GM19025 (cell line): ENCODE data around the gene L3MBTL4.
"Not testable (repeated sequence)": the region's sequence is repeated elsewhere in the genome, so short reads cannot be mapped to it uniquely, and the experiment has no call there.

ENCODE experiments used
- ATAC-seq: cut with Tn5 transposase; IDR thresholded peaks from one replicate; pipeline ENCODE4 v1.9.1; 2021; ENCODE audit warnings: mild to moderate bottlenecking, low read depth, moderate library complexity; ENCODE audit not compliant: unreplicated experiment

Gene L3MBTL4

DNA sequence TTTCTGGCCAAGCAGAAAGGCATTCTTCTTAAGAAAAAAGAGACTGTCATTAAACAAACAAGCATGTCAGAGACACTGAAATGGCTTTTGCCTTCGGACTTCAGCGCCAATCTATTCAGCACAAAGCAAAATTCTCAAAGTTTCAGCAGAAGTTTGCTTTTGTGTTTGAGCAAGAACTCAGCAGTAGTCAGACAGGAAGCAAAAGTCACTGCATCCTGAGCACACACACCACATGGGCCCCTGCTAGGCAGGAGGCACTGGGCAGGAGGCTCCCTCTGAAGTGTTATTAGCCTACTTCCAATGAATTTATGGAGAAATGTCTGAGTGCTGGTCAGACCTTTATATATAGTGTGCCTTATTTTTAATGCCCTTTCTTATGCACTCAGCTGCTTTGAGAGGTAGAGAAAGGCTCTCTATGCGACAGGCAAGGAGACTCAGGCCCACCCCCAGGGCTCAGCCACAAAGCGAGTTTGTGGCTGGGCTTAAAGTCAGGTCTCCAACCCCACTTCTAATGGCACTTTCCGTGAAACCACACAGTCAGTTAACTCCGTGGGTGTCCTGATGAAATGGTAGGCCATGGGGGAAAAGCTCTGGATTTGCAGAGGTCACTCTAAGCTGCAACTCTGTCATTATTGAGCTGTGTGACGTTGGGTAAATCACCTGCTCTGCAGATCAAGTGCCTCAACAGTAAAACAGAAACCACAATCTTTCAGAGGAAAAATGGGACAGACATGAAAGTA lies 358.4 kb downstream of the L3MBTL4 start:
- ATAC-seq, result no peak

DNA sequence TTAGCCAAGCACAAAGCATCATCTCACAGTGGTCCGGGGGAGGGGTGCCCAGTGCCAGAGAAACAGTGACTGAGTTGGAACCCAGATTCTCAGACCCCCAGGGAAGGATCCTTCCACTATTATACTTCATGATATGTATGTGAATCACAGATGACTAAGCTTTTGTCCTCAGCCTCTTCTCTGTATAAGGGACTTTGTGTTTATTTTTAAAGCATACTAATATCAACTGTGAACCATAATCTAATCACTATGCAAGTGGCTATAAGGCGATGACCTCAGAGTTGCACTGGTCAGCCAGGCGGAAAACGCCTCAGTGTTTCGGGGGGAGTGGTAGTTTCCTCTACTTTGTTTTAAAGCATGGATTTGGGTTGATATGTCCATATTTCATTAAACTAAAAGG lies 359.0 kb downstream of the L3MBTL4 start:
- ATAC-seq, result no peak

DNA sequence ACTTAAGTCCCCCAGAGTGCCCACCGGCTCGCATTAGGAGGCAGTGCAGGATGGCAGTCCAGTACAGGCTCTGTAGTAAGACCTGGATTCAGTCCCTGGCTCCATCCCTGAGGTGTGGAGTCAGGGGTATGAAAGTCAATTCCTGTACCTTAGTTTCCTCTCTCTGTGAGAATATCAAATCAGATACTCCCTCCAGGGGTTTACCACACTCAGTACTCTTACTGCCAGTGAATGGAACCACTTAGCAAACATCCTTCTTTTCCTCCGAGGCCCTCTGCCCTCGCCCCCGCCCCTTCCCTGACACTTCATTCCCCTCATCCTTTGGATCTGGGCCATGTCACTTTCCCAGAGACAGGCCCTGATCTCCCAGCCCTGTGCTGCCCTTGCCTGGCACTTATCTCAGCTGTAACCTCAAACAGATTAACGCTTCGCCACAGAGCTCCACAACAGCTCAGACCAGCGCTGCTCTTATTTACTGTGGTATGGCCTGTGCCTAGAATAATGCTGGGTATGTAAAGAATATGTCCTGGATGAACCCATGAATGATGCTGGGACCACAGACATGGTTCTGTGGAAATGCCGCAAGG lies 360.4 kb downstream of the L3MBTL4 start:
- ATAC-seq, result no peak

DNA sequence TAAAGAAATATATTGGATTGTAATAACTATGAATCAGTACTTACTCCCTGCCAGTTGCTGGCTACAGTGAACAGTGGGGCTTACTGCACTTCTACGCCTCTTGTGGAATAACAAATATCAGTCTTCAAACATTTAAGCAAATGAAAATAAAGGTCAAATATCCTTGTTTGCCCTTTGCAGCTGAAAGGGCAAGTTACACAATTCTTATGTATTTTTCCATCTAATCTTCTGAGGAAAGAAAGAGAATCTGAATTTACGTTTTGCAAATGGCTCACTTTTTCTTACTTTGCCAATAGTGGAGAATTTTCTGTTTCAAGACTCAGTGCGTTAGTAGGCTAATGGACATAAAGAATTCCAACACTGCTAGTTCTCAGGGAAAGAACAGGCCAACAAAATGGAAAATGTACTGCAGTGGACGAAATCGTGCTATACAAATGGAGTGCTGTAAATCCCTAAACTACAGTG lies 362.2 kb downstream of the L3MBTL4 start:
- no peak for ATAC-seq

DNA sequence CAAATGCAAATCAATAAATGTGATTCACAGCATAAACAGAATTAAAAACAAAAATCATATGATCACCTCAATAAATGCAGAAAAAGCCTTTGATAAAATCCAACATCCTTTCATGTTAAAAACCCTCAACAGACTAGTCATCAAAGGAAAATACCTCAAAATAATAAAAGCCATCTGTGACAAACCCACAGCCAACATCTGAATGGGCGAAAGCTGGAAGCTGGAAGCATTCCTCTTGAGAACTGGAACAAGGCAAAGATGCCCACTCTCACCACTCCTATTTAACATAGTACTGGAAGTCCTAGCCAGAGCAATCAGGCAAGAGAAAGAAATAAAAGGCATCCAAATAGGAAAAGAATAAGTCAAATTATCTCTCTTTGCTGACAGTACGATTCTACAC lies 367.1 kb downstream of the L3MBTL4 start:
- not testable (repeated sequence) for ATAC-seq

DNA sequence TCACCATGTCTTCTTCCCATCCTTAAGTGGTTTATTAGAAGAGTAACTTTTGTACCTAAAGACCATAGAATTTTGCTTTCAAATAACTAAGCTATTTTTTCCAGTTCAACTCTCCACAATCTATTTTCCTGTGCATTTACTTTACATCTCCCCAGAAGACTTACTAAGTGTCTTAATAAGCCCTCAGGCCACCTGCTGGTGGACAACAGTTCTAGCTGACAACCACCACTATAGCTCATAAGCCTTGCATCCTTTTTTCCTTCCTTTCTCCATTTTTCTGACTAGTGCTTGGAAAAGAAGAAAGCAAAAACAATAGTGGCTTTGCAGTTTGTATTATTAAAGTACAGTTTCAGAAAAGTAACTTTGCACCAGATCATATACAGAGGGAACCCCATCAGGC lies 369.9 kb downstream of the L3MBTL4 start:
- no peak for ATAC-seq

DNA sequence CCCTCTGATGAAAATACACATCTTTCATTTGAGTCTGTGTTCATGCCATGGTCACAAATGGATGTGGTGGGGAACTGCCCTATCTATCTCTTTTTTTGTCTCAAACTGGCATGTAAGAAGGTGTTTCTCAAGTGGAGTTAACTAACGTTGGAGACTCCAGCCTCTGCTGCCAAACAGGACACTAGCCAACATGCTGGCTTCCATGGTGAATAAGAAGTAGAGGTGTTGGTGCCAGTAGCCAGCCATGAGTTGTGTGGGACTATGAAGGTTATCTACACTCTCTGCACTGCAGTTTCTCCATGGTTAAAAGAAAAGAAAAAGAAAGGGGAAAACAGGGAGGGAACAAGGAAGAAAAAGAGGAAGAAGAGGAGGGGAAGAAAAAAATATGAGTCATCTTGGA lies 370.4 kb downstream of the L3MBTL4 start:
- no peak for ATAC-seq

DNA sequence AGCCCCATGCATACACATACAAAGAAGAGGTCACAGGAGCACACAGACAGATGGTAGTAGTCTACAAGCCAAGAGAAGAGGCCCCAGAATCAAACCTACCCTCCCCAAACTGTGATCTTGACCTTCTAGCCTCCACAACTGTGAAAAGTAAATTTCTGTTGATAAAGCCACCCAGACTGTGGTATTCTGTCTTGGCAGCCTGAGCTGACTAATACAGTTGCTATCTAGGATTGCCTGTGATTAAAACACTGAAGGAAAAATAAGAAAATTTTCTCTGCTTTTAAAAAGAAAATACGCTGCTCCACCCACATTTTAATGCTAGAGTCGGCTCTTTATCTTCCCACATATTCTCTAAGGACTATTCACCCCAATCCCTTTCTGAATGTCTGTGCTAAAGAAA lies 375.7 kb downstream of the L3MBTL4 start:
- no peak for ATAC-seq

DNA sequence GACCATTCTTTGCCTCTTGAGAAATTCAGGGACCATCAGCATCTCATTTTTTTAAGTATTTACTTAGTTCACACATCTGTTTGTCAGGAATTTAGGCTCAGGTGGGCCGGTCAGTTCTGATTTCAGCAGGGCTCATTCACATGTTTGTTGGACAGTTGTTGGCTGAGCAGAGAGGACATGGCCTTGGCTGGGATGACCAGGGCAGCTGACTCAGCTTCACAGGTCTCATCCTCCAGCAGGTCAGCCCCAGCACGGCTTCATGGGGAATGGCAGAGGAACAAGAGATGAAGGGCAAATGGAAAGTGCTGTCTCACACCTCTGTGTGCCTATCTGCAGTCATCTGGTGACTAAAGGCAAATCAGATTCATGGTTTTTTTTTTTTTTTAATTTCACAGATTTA lies 383.3 kb downstream of the L3MBTL4 start:
- ATAC-seq, result no peak

DNA sequence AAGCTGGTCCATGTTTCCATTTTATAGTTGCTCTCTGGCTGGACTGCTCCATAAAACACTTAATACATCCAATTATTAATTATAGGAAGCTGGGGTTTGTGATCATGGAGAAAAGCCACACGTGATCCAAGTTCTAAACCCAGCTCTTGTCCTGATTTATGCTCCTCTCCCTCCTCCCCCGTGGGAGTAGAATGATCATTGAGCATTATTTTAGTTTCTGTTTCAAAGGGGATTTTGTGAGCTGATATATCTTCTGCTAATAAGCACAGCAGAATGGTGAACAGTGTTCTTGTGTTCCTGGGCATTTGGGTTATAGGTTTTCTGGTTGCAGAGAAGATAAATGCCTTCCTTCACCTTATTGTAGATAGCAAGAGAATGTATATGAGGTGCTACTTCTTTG lies 383.7 kb downstream of the L3MBTL4 start:
- no peak for ATAC-seq

DNA sequence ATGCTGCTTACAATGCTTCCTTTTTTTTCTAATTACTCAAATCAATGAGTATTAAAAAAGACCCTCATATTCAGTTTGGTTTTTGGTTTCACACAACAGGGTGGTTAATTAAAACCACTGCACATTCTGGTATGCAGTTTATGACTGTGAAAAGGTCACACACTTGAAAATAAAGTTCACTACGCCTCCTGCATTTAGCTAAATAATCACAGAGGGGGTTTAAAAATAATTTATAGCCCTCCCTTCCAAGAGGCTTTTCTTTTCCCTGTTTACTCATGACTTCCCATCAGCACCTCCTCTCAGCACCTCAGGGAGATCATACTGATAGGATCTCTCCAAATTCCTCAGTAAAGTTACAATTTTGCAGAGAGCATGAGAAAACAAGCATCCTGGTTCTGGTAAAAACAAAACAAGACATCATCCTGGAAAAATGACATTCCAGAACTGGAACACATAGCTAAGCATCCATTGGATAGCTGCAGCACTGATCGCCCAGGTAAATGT lies 389.9 kb downstream of the L3MBTL4 start:
- ATAC-seq, result no peak

DNA sequence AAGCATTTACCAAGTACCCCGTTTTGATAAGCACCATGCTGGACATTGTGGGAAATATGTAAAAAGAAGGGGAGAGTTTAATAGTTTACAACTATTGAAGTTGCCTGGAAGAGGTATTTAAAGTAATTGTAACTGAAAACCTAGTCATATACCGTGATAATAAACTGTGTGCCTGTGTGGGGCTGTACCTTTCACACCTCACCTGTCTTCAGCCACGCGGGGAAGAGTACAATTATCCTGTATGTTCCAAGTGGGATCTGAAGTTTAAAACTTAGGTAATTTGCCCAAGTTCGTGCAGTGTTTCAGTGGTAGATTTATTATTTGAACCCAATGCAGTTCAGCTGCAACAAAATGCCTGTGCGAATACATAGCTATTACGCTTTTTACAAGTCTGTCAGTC lies 391.2 kb downstream of the L3MBTL4 start:
- ATAC-seq, result no peak

DNA sequence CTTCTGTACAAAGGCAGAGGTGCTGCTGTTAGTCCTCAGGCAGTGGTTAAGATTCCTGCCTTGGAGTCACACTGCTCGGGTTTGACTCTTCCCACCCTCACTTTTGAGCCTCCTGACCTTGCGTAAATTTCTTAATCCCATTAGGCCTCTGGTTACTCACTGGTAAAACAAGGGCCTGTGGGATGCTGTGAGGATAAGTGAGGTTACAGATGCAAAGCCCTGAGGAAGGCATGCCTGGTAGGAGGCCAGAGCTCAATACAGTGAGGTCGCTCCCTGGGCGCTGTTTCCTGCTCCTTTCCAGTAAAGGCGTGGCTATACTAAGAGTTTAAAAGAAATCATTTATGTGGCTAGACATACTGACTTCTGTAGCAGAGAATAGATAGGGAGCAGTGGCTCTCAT lies 391.9 kb downstream of the L3MBTL4 start:
- no peak for ATAC-seq

DNA sequence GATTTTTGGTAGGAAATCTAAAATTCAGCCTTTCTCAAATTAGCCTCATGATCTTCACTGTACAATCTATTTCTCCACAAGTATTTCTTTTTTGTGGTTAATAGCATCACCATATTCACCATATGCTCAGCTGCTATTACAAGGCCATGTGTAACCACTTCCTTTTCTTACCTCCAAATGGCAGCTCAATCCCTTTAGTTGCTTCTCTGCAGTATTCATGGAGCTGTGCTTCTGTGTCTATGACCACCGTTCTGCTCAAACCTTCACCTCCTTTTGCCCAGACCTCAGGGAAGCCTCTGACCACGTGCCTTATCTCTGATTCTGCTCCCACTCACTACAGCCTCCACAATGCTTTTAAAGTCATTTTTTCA lies 392.7 kb downstream of the L3MBTL4 start:
- no peak for ATAC-seq

DNA sequence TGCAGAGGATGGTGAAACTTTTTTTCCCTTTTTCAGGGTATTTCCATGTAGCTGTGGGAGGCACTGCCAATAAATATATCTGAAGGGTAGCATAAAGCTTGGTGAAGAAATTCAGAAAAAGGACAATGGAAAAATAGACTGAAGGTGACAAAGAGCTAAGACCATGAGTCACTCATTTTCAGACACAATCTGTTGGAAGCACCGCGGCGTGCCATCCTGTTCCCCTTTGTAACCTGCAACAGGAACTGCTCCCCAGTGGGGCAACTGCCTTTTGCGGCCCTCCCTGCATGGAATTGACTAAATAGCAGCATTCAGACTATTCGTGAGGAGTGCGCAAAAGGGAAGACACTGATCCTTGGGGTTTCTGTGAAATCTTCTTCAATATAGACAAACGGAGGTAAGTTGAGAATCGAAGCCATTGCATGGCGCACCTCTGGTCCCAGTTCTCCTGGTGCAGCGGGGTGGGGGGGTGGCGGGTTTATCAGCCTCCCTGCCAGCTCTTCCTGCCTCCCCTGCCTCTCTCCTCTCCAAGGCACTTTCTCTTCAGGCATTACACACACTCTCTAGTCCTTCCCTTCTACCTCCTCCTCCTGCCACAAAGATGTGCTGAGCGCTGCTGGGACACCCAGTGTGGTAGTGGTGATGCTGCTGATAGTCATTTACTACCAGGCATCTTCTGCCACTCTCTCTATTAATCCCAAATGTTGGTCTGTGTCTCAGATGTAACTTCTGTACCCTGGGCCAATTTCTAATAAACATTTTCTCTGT lies 393.2 kb downstream of the L3MBTL4 start:
- no peak for ATAC-seq

DNA sequence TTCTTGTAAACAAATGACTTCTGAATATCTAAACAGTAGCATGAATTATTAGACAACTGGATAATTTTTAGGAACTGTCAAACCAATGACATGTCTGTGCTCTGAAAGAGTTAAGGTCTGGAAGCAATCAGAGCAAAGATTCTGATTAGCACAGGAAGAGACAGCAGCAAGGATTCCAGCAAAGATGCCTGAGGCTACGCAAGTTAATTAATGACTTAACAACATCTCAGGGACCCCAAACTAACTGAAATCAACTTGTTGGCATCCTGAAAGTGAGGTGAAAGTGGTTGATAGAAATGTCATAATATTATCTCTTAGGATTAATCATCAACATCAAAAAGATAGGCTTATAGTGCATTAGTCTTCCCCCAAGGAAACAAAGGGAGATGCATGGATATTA lies 396.0 kb downstream of the L3MBTL4 start:
- no peak for ATAC-seq

DNA sequence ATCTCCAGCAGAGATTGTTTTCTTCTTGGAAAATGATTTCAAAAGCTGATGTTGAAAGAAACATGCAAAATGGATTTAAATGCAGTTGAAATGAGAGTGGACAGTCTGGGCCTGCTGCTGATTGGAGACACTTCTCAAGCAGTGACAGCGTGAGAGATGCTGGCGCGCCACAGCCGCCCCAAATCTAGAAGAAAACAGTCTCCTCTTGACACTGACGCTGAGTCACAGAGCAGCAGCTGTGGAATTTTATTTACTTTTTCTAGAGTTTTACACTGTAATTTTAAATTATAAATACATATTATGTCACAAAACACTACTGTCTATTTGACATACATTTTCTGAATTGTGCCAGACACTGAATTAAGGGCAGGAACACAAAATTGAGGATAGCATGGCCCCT lies 397.5 kb downstream of the L3MBTL4 start:
- ATAC-seq, result no peak

DNA sequence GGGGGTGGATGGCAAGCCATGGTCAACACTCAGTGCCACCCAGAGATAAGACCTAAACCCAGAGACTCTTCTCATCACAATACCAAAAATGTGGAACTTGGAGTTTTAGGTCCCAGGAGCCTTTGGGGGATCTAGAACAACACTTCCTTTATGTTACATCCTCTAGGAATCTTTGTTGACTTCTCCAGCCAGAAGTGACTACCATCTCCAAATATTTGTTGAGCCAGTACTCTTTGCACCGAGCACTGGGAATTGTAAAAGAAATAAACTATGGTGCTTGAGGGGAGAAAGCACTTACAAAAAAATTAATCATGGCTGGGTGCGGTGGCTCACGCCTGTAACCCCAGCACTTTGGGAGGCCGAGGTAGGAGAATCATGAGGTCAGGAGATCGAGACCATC lies 399.3 kb downstream of the L3MBTL4 start:
- no peak for ATAC-seq

DNA sequence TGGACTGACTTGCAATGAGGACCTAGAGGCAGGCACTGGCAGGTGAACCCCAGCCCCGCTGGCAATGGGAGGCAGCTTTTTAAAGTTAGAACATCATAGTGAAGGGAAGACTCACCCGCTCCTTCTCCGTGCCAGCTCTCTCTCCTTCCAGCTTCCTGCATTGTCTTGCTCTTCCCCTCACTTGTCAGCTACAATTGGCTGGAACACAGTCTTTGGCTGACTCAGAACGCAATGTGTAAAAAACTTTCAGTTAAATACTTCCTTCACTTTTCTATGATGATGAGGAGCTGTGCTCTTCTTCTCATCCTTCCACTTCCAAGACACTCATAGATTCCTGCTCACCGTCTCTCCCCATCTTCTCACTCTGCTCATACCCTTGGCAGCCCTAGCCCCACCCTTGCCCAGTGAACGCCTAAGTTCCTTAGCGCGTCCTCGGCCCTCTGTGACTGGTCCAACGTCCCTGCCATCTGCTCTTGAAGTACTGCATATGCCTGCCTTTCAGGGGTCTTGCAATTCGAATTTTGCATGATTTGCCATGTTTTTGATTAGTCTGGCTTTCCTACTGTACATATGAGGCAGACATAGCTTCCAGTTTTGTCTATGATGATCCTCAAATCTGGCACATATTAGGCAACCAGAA lies 401.4 kb downstream of the L3MBTL4 start:
- ATAC-seq, result no peak

DNA sequence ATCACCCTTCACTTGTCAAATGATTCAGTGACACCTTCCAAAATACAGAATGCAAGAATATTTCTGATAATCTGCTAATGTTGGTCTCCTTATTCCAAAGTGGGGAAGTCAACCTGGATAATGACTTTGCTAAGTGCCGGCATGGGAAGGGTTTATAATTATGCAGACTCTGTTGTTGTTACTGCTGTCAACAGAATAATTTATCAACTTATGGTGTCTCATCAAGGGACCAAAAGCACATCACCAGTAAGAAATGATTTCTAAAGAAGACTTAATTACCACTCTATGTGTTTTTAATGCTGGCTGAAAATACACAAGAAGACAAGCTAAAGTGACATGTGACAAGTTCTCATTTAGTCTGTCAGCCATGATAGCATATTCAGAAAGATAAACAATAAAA lies 403.8 kb downstream of the L3MBTL4 start:
- no peak for ATAC-seq

DNA sequence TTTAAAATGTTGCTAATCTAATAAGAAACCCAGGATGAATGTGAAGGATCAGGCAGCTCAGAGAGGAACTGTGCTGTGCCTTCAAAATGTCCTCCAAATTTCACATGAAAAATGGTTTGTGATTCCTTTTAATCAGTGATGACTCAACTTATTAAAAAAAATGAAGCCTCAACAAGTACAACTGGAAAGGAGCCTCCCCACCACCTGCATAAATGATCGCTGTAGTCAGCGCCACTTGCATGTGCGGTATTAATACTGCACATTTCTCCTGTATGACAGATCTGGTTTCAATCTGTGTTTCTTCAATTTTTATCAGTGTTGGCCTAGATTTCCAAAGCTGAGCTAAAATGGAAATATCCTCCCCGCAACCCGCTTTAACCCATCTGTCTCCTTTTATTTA lies 404.4 kb downstream of the L3MBTL4 start:
- no peak for ATAC-seq
